PFSK-1 (cell line): ENCODE data around the gene MIEN1.

ENCODE experiments used
- FOXP2 ChIP-seq: optimal IDR thresholded peaks from 2 replicates; pipeline ENCODE3; 2011; ENCODE audit warnings: borderline replicate concordance, control low read depth, inconsistent platforms; ENCODE audit not compliant: insufficient read depth; ENCODE audit errors: extremely low read length, extremely low read depth
- POLR2AphosphoS5 ChIP-seq: IDR thresholded peaks from 2 replicates; pipeline ENCODE4 v1.6.1; 2012; ENCODE audit warnings: low read depth, mild to moderate bottlenecking, control low read depth, low read length, moderate library complexity
- SIN3A ChIP-seq: IDR thresholded peaks from 2 replicates; pipeline ENCODE4 v1.6.1; 2012; ENCODE audit warnings: mild to moderate bottlenecking, low read length, moderate library complexity, borderline replicate concordance; ENCODE audit not compliant: insufficient read depth
- TAF1 ChIP-seq: IDR thresholded peaks from 2 replicates; pipeline ENCODE4 v1.6.1; 2012; ENCODE audit warnings: low read length, control low read depth, borderline replicate concordance; ENCODE audit not compliant: insufficient read depth
- TF ChIP-seq, protein P1 (sequence below), 2 experiments: IDR thresholded peaks; 2 replicates each; pipeline versions ENCODE4 v1.6.1 to v1.8.0; 2011 to 2012; ENCODE audit warnings: low read depth in 2 of 2, low read length in 2 of 2, control low read depth in 1 of 2, inconsistent platforms in 1 of 2, mild to moderate bottlenecking in 1 of 2, moderate library complexity in 1 of 2; ENCODE audit not compliant: insufficient read depth in 1 of 2

The MIEN1 gene

DNA sequence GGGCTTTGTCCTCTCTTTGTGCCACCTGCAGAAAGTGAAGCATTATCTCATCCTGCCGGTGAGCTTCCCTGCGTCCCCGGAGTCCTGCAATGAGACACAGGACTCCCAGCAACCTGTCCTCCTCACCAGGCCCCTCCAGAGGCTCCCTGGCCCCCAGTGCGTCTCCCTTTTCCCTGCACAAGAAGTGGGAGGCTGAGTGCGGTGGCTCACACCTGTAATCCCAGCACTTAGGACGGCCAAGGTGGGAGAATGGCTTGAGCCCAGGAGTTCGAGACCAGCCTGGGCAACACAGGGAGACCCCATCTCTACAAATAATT, 15.8 kb upstream of the MIEN1 start:
- TF ChIP-seq TAF1: no peak
- no peak for TF ChIP-seq FOXP2
- no peak for TF ChIP-seq SIN3A
- no peak for TF ChIP-seq POLR2AphosphoS5
- TF ChIP-seq, protein P1, sequence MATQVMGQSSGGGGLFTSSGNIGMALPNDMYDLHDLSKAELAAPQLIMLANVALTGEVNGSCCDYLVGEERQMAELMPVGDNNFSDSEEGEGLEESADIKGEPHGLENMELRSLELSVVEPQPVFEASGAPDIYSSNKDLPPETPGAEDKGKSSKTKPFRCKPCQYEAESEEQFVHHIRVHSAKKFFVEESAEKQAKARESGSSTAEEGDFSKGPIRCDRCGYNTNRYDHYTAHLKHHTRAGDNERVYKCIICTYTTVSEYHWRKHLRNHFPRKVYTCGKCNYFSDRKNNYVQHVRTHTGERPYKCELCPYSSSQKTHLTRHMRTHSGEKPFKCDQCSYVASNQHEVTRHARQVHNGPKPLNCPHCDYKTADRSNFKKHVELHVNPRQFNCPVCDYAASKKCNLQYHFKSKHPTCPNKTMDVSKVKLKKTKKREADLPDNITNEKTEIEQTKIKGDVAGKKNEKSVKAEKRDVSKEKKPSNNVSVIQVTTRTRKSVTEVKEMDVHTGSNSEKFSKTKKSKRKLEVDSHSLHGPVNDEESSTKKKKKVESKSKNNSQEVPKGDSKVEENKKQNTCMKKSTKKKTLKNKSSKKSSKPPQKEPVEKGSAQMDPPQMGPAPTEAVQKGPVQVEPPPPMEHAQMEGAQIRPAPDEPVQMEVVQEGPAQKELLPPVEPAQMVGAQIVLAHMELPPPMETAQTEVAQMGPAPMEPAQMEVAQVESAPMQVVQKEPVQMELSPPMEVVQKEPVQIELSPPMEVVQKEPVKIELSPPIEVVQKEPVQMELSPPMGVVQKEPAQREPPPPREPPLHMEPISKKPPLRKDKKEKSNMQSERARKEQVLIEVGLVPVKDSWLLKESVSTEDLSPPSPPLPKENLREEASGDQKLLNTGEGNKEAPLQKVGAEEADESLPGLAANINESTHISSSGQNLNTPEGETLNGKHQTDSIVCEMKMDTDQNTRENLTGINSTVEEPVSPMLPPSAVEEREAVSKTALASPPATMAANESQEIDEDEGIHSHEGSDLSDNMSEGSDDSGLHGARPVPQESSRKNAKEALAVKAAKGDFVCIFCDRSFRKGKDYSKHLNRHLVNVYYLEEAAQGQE (IDR thresholded peaks at IDR 0.05; ENCODE audit: insufficient read depth in 1 of 2, low read depth in 2 of 2, low read length in 2 of 2): no peak

- TF ChIP-seq, protein P1 (IDR thresholded peaks at IDR 0.05; ENCODE audit: insufficient read depth in 1 of 2, low read depth in 2 of 2, low read length in 2 of 2): no peak
- TF ChIP-seq POLR2AphosphoS5 (no peak), SIN3A (no peak), TAF1 (no peak), FOXP2 (no peak)
Measured at GRCh38 chr17:39745335-39746144, 15.2 kb upstream of the MIEN1 start.

GRCh38 chr17:39744836-39745215, 14.5 kb upstream of the MIEN1 start:
- TF ChIP-seq, protein P1 (IDR thresholded peaks at IDR 0.05; ENCODE audit: insufficient read depth in 1 of 2, low read depth in 2 of 2, low read length in 2 of 2): no peak
- TF ChIP-seq FOXP2 (no peak), SIN3A (no peak), TAF1 (no peak), POLR2AphosphoS5 (no peak)

GRCh38 chr17:39744075-39744835, 13.9 kb upstream of the MIEN1 start:
- TF ChIP-seq FOXP2: no peak

DNA sequence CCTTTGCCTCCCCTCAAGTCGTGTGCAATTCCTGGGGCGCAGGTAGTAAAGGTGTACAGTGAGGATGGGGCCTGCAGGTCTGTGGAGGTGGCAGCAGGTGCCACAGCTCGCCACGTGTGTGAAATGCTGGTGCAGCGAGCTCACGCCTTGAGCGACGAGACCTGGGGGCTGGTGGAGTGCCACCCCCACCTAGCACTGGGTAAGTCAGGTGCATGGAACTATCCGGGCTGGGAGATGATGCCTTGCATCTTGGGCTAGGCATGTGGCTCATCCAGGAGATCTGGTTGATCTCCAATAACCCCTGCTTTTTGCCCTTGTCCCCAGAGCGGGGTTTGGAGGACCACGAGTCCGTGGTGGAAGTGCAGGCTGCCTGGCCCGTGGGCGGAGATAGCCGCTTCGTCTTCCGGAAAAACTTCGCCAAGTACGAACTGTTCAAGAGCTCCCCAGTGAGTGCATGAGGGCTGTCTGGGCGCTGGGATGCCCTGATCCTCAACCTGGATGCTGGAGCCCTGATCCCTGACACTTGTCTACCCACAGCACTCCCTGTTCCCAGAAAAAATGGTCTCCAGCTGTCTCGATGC, 12.6 kb upstream of the MIEN1 start:
- TF ChIP-seq, protein P1 (IDR thresholded peaks at IDR 0.05; ENCODE audit: insufficient read depth in 1 of 2, low read depth in 2 of 2, low read length in 2 of 2): no peak
- TF ChIP-seq SIN3A: no peak
